ENCODE measurements around the gene FRMD1. TPM values are rescaled to one million over a fixed set of nuclear protein-coding genes. Genes with fewer than 3 reads are reported as not detected.

The FRMD1 gene
- total and polyA plus RNA-seq, 2 donors (not counting 1 experiment from before 2014, with no cell fraction given), result not detected

GRCh38 chr6:168093071-168093505, 14.1 kb upstream of the FRMD1 start:
- WGBS (ENCODE audit: insufficient coverage), result 86% methylated on average over 10 of the region's 12 CpGs

GRCh38 chr6:168092541-168092940, 13.5 kb upstream of the FRMD1 start:
- ChIA-PET CTCF (no interaction called here), POLR2A (no interaction called here)
- Histone ChIP-seq H3K36me3 (replicated peaks in 1 of 2; ENCODE audit: control extremely low read depth in 1 of 2, control insufficient read depth in 1 of 2, extremely low read depth in 1 of 2, insufficient read depth in 2 of 2, low read length in 1 of 2) (no peaks in the 10 kb centered on the region), H2AFZ (ENCODE audit: insufficient read depth, low read depth, low read length, poor library complexity, severe bottlenecking) (no peak overlapping the region), H3K4me1 (ENCODE audit: control insufficient read depth in 2 of 2, insufficient read depth in 2 of 2, low read length in 2 of 2) (no peaks in the 10 kb centered on the region), H3K27ac (ENCODE audit: low read length in 2 of 2) (no peak overlapping the region), H3K4me3 (ENCODE audit: control extremely low read depth in 1 of 5, extremely low read depth in 1 of 5, insufficient read depth in 1 of 5, low read depth in 2 of 5, low read length in 4 of 5) (no peak overlapping the region), H3K27me3 (replicated peaks in 1 of 4; ENCODE audit: control extremely low read depth in 1 of 4, control insufficient read depth in 3 of 4, insufficient read depth in 4 of 4, low read length in 3 of 4) (no peaks in the 10 kb centered on the region), H3K79me2 (ENCODE audit: control insufficient read depth, insufficient read depth, low read length) (no peaks in the 10 kb centered on the region), H3K4me2 (replicated peaks; ENCODE audit: low read depth, low read length, poor library complexity, severe bottlenecking) (no peak overlapping the region), H3K9me3 (ENCODE audit: control extremely low read depth in 1 of 3, control insufficient read depth in 2 of 3, insufficient read depth in 1 of 3, low read length in 2 of 3) (peaks cover 0 to 41% (median 4%) of the 10 kb centered on the region in 3 donors), H3K9ac (ENCODE audit: low read length) (no peak overlapping the region), H4K20me1 (ENCODE audit: control insufficient read depth, insufficient read depth, low read length, poor library complexity, severe bottlenecking) (no peaks in the 10 kb centered on the region)
- intact Hi-C loops (cut with micrococcal nuclease), result no loop called here
- 81% methylated on average over 7 of the region's 8 CpGs for WGBS (ENCODE audit: insufficient coverage)
- peaks cover 5% of the 10 kb centered on the region for H3K9me3 Mint-ChIP-seq (ENCODE audit: insufficient read depth)
- H3K4me1 Mint-ChIP-seq, result no peaks in the 10 kb centered on the region
- no peaks in the 10 kb centered on the region for H3K27me3 Mint-ChIP-seq
- no peak for TF ChIP-seq CTCF (IDR thresholded peaks at IDR 0.05)
- no peak for TF ChIP-seq EZH2 (IDR thresholded peaks at IDR 0.05; ENCODE audit: borderline replicate concordance, insufficient read depth, low read depth, low read length, poor library complexity, severe bottlenecking)
- DNase-seq, result no peak
- no peak overlapping the region for H3K27ac Mint-ChIP-seq
- ATAC-seq (ENCODE audit: low read depth), result no peak
- H3K4me3 Mint-ChIP-seq, result no peak overlapping the region

More at GRCh38 chr6:168093071-168093505, 14.1 kb upstream of the FRMD1 start:
- Mint-ChIP-seq H3K4me3 (no peak overlapping the region), H3K9me3 (ENCODE audit: insufficient read depth) (peaks cover 5% of the 10 kb centered on the region), H3K4me1 (no peaks in the 10 kb centered on the region), H3K27me3 (no peaks in the 10 kb centered on the region), H3K27ac (no peak overlapping the region)
- ChIA-PET POLR2A (no interaction called here), CTCF (no interaction called here)
- DNase-seq, result no peak
- H3K36me3 ChIP-seq (replicated peaks in 1 of 2; ENCODE audit: control extremely low read depth in 1 of 2, control insufficient read depth in 1 of 2, extremely low read depth in 1 of 2, insufficient read depth in 2 of 2, low read length in 1 of 2), result no peaks in the 10 kb centered on the region
- H2AFZ ChIP-seq (ENCODE audit: insufficient read depth, low read depth, low read length, poor library complexity, severe bottlenecking), result no peak overlapping the region
- no peaks in the 10 kb centered on the region for H4K20me1 ChIP-seq (ENCODE audit: control insufficient read depth, insufficient read depth, low read length, poor library complexity, severe bottlenecking)
- no peak for TF ChIP-seq CTCF (IDR thresholded peaks at IDR 0.05)
- TF ChIP-seq EZH2 (IDR thresholded peaks at IDR 0.05; ENCODE audit: borderline replicate concordance, insufficient read depth, low read depth, low read length, poor library complexity, severe bottlenecking), result no peak
- H3K27me3 ChIP-seq (replicated peaks in 1 of 4; ENCODE audit: control extremely low read depth in 1 of 4, control insufficient read depth in 3 of 4, insufficient read depth in 4 of 4, low read length in 3 of 4), result no peaks in the 10 kb centered on the region
- no peak overlapping the region for H3K4me2 ChIP-seq (replicated peaks; ENCODE audit: low read depth, low read length, poor library complexity, severe bottlenecking)
- ATAC-seq (ENCODE audit: low read depth), result no peak
- no peak overlapping the region for H3K4me3 ChIP-seq (ENCODE audit: control extremely low read depth in 1 of 5, extremely low read depth in 1 of 5, insufficient read depth in 1 of 5, low read depth in 2 of 5, low read length in 4 of 5)
- intact Hi-C loops (cut with micrococcal nuclease), result no loop called here
- no peaks in the 10 kb centered on the region for H3K79me2 ChIP-seq (ENCODE audit: control insufficient read depth, insufficient read depth, low read length)
- no peak overlapping the region for H3K27ac ChIP-seq (ENCODE audit: low read length in 2 of 2)
- H3K4me1 ChIP-seq (ENCODE audit: control insufficient read depth in 2 of 2, insufficient read depth in 2 of 2, low read length in 2 of 2), result no peaks in the 10 kb centered on the region
- H3K9ac ChIP-seq (ENCODE audit: low read length), result no peak overlapping the region
- peaks cover 0 to 41% (median 4%) of the 10 kb centered on the region in 3 donors for H3K9me3 ChIP-seq (ENCODE audit: control extremely low read depth in 1 of 3, control insufficient read depth in 2 of 3, insufficient read depth in 1 of 3, low read length in 2 of 3)
